ENCODE results near the gene ZNF605.
"Not testable (repeated sequence)": the region's sequence is repeated elsewhere in the genome, so short reads cannot be mapped to it uniquely, and the experiment has no call there.

The ZNF605 gene

DNA sequence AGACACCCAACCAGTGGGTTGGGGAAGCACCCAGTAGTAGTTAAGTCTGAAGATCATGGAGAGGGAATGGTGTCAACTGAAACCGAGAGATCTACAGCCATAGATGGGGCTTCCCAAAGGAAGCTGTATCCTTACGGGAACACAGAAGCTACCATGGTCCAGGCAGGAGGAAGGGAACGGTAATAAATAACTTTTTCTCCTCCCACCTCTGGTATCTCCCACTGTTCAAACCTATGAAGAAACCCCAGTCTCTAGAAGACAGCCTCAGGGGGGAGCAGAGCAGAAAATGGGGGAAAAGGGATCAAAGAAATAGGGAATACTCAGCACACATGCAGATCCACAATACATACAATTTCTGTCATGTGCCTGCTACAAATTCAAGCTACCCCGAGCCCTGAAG is 33.4 kb downstream of the ZNF605 start:
- TF ChIP-seq, protein P1, sequence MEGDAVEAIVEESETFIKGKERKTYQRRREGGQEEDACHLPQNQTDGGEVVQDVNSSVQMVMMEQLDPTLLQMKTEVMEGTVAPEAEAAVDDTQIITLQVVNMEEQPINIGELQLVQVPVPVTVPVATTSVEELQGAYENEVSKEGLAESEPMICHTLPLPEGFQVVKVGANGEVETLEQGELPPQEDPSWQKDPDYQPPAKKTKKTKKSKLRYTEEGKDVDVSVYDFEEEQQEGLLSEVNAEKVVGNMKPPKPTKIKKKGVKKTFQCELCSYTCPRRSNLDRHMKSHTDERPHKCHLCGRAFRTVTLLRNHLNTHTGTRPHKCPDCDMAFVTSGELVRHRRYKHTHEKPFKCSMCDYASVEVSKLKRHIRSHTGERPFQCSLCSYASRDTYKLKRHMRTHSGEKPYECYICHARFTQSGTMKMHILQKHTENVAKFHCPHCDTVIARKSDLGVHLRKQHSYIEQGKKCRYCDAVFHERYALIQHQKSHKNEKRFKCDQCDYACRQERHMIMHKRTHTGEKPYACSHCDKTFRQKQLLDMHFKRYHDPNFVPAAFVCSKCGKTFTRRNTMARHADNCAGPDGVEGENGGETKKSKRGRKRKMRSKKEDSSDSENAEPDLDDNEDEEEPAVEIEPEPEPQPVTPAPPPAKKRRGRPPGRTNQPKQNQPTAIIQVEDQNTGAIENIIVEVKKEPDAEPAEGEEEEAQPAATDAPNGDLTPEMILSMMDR (IDR thresholded peaks at IDR 0.05; ENCODE audit: insufficient read depth, low read depth, low read length, missing control alignments) = no peak
- DNase-seq (ENCODE audit: low read depth) = no peak
- H3K4me3 ChIP-seq (ENCODE audit: low read depth, low read length) = no peak overlapping the region

DNA sequence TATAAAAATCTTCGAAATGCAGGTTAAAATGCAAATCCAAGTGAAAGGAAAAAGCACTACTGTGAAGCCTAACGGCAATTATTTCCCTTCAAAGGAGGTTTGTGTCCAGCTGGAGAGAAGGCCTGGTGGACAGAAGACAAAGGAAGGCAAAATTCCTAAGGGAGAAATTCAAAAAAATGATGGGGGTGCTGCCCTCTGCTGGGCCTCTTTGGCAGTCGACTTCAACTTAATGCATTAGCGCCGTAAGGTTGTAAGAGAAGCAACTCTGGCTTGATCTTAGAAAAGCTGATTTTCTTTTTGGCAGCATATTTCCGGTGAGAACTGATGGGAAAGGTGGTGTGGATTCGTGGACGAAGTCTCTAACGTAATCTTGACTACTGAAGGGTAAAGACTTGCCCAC is 34.4 kb downstream of the ZNF605 start:
- H3K4me3 ChIP-seq (ENCODE audit: low read depth, low read length) = no peak overlapping the region
- no peak for DNase-seq (ENCODE audit: low read depth)
- TF ChIP-seq, protein P1 (IDR thresholded peaks at IDR 0.05; ENCODE audit: insufficient read depth, low read depth, low read length, missing control alignments) = no peak

DNA sequence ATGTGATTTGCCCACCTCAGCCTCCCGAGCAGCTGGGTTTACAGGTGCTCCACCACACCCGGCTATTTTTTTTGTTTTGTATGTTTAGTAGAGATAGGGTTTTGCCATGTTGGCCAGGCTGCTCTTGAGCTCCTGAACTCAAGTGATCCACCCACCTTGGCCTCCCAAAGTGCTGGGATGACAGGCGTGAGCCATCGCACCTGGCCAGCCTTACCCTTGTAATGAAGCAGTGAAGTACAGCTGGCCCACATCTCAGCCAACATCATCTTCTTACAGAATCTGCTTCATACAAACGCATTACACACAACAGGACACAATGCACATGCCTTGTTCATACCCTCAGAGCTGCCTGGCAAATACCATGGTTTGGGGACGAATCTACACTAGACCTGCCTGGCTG is 37.4 kb downstream of the ZNF605 start:
- DNase-seq (ENCODE audit: low read depth) = no peak
- H3K4me3 ChIP-seq (ENCODE audit: low read depth, low read length) = no peak overlapping the region
- TF ChIP-seq, protein P1 (IDR thresholded peaks at IDR 0.05; ENCODE audit: insufficient read depth, low read depth, low read length, missing control alignments) = no peak

DNA sequence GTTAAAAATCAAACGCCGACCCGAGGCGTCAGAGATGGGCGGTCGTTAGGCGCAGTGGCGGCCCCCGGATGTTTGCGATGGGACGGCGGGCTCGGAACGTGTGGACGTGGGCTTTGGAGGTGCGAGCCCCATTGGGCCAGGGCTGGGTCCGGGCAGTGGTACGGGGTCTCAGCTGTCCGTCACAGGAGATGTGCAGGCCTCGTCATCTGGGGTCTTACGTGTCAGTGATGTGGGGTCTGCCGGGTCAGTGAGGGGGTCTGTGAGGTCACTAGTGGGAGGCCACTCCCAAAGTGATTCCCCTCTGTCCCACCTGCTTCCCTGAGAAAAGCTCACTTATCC is 47.1 kb downstream of the ZNF605 start:
- DNase-seq (ENCODE audit: low read depth) = no peak
- TF ChIP-seq, protein P1 (IDR thresholded peaks at IDR 0.05; ENCODE audit: insufficient read depth, low read depth, low read length, missing control alignments) = no peak
- peak overlapping the region; percentile 63 for H3K4me3 ChIP-seq (ENCODE audit: low read depth, low read length)

DNA sequence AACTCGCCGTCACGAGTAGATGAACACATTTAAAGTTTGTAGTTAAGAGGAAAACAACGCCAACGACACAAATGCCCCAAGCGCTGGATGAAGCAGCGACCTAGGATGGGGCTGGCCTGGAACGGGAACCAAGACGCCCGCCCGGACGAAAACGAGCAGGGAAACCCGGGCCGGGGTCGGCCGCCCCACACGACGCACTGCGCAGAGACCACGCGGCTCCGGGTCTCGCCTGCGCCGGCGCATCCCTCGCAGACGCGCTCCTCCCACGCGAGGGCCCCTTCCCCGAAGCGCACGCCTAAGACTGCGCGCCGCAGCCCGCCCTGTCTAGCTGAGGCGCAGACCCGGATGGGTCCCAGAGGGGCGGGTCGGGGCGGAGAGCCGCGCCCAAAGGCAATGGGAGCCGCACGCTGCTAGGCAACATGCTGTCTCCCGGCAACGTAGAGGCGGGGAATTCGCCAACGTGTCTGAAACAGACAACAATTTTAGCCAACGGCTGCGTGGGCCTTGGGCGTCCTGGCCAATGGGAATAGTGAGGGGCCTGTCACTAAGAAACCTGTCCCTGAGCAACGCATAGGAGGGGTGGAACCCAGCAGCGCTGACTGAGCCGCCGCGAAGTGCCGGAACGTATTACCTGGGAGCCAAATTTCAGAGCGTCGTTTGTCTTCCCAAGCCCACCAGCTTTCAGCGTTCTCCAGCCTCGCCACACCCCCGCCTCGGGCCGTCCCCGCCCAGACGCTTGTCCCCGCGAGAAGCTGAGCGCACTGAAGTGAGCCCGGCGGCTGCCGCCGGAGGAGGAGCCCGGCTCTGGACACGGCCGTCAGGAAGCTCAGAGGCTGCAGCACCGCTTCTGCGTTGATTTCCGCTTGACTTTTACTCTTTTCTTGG is 47.7 kb downstream of the ZNF605 start:
- peak; percentile 99 for DNase-seq (ENCODE audit: low read depth)
- peak overlapping the region; percentile 63 for H3K4me3 ChIP-seq (ENCODE audit: low read depth, low read length)
- TF ChIP-seq, protein P1 (IDR thresholded peaks at IDR 0.05; ENCODE audit: insufficient read depth, low read depth, low read length, missing control alignments) = no peak

DNA sequence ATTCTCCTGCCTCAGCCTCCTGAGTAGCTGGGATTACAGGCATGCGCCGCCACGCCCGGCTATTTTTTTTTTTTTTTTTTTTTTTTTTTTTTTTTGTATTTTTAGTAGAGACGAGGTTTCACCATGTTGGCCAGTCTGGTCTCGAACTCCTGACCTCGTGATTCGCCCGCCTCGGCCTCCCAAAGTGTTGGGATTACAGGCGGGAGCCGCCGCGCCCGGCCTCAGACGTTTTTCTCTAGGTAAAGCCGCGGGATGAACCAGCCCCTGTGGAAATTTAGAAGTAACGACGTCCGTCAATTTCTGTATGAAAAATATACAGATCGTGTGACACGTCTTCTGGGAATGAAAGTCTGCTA is 48.3 kb downstream of the ZNF605 start:
- DNase-seq (ENCODE audit: low read depth) = not testable (repeated sequence)

DNA sequence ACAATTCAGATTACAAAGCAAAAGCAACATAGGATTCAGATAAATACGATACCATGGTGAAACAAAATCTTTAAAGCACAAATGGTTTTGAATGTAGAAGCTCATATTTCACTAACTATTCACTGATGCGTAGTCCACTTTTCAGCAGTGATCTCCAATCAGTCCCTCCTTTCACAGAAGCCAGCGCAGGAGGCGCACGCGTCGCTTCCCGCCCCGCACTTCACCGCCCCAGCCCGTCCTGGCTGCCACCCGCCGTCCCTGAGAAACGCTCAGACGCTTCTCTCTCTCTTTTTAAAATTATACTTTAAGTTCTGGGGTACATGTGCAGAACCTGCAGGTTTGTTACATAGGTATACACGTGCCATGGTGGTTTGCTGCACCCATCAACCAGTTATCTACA is 48.9 kb downstream of the ZNF605 start:
- DNase-seq (ENCODE audit: low read depth) = no peak
- no peak overlapping the region for H3K4me3 ChIP-seq (ENCODE audit: low read depth, low read length)
- TF ChIP-seq, protein P1 (IDR thresholded peaks at IDR 0.05; ENCODE audit: insufficient read depth, low read depth, low read length, missing control alignments) = no peak

More for the DNA sequence above, 48.3 kb downstream of the ZNF605 start:
- H3K4me3 ChIP-seq (ENCODE audit: low read depth, low read length) = peak overlapping the region; percentile 63
